Esophagus (tissue), 2 donors: ENCODE results near the gene SIGLEC7. TPM values are rescaled to one million over a fixed set of nuclear protein-coding genes. Genes with fewer than 3 reads are reported as not detected.
A peak's percentile ranks its signal among the peaks of the same experiment; 100 is the strongest.
"Not testable (repeated sequence)": the region's sequence is repeated elsewhere in the genome, so short reads cannot be mapped to it uniquely, and the experiment has no call there.

Experiments used
- H3K27ac ChIP-seq, 2 donors: one replicate each; pipeline ENCODE4 v1.5.1; 2013; ENCODE audit warnings: low read depth in 2 of 2, mild to moderate bottlenecking in 2 of 2, inconsistent platforms in 1 of 2, low read length in 1 of 2, moderate library complexity in 1 of 2
- H3K27me3 ChIP-seq, 2 donors: one replicate each; pipeline ENCODE4 v1.6.1; 2013; ENCODE audit warnings: low read length in 2 of 2, control low read depth in 1 of 2, mild to moderate bottlenecking in 1 of 2; ENCODE audit not compliant: insufficient read depth in 2 of 2, control insufficient read depth in 1 of 2
- H3K36me3 ChIP-seq, 2 donors: one replicate each; pipeline ENCODE4 v1.6.1; 2013; ENCODE audit warnings: low read length in 1 of 2; ENCODE audit not compliant: control insufficient read depth in 2 of 2, insufficient read depth in 2 of 2
- H3K4me1 ChIP-seq, 2 donors: one replicate each; pipeline ENCODE4 v1.6.1; 2013; ENCODE audit warnings: low read length in 1 of 2; ENCODE audit not compliant: control insufficient read depth in 2 of 2, insufficient read depth in 2 of 2
- H3K4me3 ChIP-seq, 2 donors: one replicate each; pipeline ENCODE4 v1.5.1; 2013; ENCODE audit warnings: low read length in 2 of 2, mild to moderate bottlenecking in 2 of 2, low read depth in 1 of 2, moderate library complexity in 1 of 2
- H3K9me3 ChIP-seq, 2 donors: one replicate each; pipeline ENCODE4 v1.6.1; 2013; ENCODE audit warnings: mild to moderate bottlenecking in 2 of 2, low read depth in 1 of 2, low read length in 1 of 2, moderate library complexity in 1 of 2; ENCODE audit not compliant: control insufficient read depth in 2 of 2, insufficient read depth in 1 of 2
- WGBS, 2 donors: extraction: QIAGEN DNeasy Blood & Tissue Kit; methylation state at CpG; one replicate each; pipeline ENCODE4 v1.1.7; 2013; 5-methylcytosine and 5-hydroxymethylcytosine counted together
- polyA plus RNA-seq, 2 donors: library from polyadenylated mRNA; stranded (reverse); fragments of 200-250 nt; gene quantifications; one replicate each; pipeline ENCODE4 v1.2.3, GENCODE V29; 2013
- donor health status: healthy with polysubstance abuse.
- donor health status: Bipolar disorder and iron deficiency.

SIGLEC7 gene
- polyA plus RNA-seq, 2 donors = 0.12 to 0.18 TPM

DNA sequence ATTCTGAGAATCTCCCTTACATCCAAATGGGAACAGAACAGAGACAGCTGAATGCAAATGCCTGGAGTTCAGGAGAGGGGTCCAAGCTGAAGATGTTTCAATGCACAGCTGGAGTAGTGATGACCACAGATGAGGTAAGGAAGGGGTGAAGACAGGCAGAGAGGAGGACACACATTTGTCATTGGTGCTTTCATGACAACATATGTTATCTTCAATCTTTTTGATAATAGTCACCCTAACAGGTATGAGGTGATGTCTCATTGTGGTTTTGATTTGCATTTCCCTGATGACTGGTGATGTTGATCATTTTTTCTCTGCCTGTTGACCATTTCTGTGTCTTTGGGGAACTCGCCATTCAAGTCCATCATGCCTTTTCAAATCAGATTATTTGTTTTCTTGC is 19.2 kb downstream of the SIGLEC7 start:
- no peaks in the 10 kb centered on the region for H3K4me1 ChIP-seq
- WGBS, 2 donors = 74 to 84% methylated on average over 1 of the region's 1 CpG
- H3K27me3 ChIP-seq = no peaks in the 10 kb centered on the region
- no peak overlapping the region for H3K27ac ChIP-seq
- no peaks in the 10 kb centered on the region for H3K36me3 ChIP-seq
- no peaks in the 10 kb centered on the region for H3K9me3 ChIP-seq
- H3K4me3 ChIP-seq = no peak overlapping the region

DNA sequence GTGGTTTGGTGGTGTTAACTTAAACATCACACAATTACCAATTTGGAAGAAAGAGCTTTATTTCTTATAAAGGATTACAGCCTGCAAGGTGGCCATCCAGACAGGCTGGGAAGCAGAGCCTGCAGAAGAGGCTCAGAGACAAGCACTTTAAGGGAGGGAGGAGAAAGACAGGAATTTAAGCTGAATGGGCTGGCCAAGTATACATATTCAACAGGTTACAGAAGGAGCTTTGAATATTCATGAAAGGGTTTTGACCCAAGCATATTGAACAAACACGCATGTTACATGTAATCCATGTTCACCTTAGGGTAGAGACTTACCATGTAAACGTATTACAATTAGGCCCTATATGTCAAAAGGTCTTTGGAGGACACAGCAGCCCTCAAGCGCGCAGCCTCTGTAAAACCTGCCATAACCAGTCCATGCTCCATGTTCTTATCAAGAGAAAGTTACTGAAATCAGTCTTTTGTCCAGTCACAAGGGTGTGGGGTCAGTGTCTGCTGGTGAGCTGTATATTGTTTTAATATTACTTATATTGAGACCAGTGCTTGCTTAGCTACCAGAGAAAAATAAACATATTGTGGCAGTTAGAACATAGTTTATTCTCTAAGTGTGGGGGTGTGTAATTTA is 19.9 kb downstream of the SIGLEC7 start:
- H3K9me3 ChIP-seq = no peaks in the 10 kb centered on the region
- no peak overlapping the region for H3K27ac ChIP-seq
- H3K4me3 ChIP-seq = no peak overlapping the region
- no peaks in the 10 kb centered on the region for H3K27me3 ChIP-seq
- no peaks in the 10 kb centered on the region for H3K4me1 ChIP-seq
- H3K36me3 ChIP-seq = no peaks in the 10 kb centered on the region
- WGBS, 2 donors = 84 to 85% methylated on average over 4 of the region's 4 CpGs

DNA sequence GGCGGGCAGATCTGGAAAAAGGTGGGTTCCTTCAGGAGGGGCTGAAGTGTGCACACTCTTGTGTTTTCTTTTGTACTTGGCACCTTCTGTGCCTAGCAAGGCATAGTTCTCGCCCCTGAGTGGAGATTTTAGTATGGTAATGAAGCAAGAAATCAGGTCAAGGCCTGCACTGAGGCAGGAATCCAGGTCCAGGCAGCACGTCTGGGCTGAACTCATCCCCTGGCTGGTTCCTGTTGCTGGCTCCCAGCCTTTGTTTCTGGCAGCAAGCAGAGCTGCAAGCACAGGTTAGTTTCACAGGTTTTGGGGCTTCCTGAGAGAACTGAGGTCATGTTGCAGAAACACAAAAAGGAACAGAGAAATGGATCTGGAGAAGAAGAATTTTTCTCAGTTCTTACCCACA is 21.2 kb downstream of the SIGLEC7 start:
- WGBS, 2 donors = 35 to 45% methylated on average over 3 of the region's 3 CpGs

DNA sequence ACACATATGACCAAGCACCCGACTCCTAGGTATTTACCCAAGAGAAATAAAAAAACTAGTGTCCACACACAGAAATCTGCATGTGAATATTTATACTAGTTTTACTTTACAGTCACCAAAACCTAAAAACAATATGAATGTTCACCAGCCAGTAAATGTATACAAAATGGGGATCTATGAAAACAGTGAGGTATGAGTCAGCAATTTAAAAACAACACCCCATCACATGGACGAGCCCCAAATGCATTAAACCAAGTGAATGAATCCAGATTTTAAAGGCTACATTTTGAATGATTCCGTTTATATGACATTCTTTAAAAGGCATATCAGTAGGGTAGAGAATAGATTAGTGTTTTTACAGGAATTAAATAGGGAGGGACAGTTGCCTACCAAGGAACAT is 22.1 kb downstream of the SIGLEC7 start:
- WGBS, 2 donors = 38 to 51% methylated on average over 3 of the region's 3 CpGs

More for the DNA sequence above, 21.2 kb downstream of the SIGLEC7 start:
- Histone ChIP-seq H3K27ac (peak overlapping the region; percentile 36 to 55), H3K4me1 (no peaks in the 10 kb centered on the region), H3K36me3 (no peaks in the 10 kb centered on the region), H3K27me3 (no peaks in the 10 kb centered on the region), H3K4me3 (no peak overlapping the region), H3K9me3 (no peaks in the 10 kb centered on the region)

DNA sequence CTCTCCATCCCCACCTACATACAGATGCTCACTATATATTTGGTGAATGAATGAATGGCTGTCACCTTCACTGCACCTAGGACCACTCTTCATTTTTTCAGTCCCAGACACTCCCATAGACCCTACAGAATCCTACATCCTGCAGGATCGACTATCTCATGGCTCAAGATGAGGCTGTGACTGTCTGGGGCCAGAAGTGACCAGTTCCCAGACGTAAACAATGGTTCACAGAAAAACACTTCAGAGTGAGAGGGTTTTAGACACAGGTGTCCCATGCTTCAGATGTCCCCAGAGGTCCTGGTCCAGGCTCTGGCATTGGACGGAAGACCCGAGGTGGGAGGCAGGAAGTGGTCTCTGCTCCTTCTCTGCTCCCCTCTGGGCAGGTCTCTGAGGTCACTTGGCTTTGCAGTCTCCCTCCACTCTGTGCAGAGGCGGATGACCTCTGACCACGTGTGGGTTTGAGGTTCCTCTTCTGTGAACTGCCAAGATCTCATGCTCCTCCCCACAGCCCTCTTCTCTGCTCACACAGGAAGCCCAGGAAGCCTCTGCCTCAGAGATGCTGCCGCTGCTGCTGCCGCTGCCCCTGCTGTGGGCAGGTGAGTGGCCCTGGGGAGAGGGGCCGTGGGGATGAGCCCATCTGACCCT is 24.9 kb downstream of the SIGLEC7 start:
- H3K36me3 ChIP-seq = no peaks in the 10 kb centered on the region
- no peak overlapping the region for H3K4me3 ChIP-seq
- WGBS, 2 donors = 56 to 61% methylated on average over 9 of the region's 9 CpGs
- H3K27ac ChIP-seq = no peak overlapping the region
- H3K4me1 ChIP-seq = peaks cover 0 to 3% of the 10 kb centered on the region in 2 donors
- no peaks in the 10 kb centered on the region for H3K27me3 ChIP-seq
- no peaks in the 10 kb centered on the region for H3K9me3 ChIP-seq

More for the DNA sequence above, 22.1 kb downstream of the SIGLEC7 start:
- no peak overlapping the region for H3K4me3 ChIP-seq
- no peaks in the 10 kb centered on the region for H3K9me3 ChIP-seq
- H3K36me3 ChIP-seq = no peaks in the 10 kb centered on the region
- H3K27ac ChIP-seq = no peak overlapping the region
- no peaks in the 10 kb centered on the region for H3K27me3 ChIP-seq
- H3K4me1 ChIP-seq = peaks cover 0 to 3% of the 10 kb centered on the region in 2 donors

DNA sequence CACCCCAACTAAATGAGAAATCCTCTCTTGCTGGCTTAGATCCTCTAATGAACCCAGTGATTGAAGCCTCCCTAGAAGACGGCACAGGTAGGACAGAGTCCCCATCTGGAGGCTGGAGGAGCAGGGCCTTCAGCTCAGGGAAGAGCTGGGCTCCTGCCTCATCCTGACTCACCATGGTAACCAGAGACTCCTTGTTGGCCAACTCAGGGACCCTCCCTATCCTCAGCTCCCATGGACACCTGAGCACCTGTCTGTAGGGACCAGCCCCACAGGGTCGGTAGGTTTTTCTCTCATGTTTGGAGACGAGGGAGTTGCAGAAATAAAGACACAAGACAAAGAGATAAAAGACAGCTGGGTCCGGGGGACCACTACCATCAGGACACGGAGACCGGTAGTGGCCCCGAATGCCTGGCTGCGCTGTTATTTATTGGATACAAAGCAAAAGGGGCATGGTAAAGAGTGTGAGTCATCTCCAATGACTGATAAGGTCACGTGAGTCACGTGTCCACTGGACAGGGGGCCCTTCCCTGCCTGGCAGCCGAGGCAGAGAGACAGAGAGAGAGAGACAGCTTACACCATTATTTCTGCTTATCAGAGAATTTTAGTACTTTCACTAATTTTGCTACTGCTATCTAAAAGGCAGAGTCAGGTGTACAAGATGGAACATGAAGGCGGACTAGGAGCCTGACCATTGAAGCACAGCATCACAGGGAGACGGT is 26.6 kb downstream of the SIGLEC7 start:
- 62 to 63% methylated on average over 13 of the region's 13 CpGs for WGBS, 2 donors
- Histone ChIP-seq H3K4me3 (no peak overlapping the region), H3K27ac (no peak overlapping the region), H3K36me3 (no peaks in the 10 kb centered on the region), H3K4me1 (peaks cover 0 to 3% of the 10 kb centered on the region in 2 donors), H3K27me3 (no peaks in the 10 kb centered on the region), H3K9me3 (no peaks in the 10 kb centered on the region)

DNA sequence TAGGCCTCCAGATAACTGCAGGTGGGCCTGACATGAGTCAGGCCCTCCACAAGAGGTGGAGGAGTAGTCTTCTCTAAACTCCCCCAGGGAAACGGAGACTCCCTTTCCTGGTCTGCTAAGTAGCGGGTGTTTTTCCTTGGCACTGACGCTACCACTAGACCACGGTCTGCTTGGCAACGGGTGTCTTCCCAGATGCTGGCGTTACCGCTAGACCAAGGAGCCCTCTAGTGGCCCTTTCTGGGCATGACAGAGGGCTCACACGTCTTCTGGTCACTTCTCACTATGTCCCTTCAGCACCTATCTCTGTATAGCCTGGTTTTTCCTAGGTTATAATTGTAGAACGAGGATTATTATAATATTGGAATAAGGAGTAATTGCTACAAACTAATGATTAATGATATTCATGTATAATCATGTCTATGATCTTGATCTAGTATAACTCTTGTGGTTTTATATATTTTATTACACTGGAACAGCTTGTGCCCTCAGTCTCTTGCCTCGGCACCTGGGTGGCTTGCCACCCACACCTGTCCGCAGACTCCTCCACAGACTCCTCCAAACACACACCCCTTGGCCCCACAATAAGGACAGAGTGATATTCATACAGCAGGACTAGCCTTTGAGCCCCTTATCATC is 27.3 kb downstream of the SIGLEC7 start:
- H3K27ac ChIP-seq, H3K9me3 ChIP-seq, H3K4me1 ChIP-seq, H3K4me3 ChIP-seq, H3K27me3 ChIP-seq, H3K36me3 ChIP-seq: not testable (repeated sequence)
- WGBS, 2 donors = 6 to 7% methylated on average over 11 of the region's 11 CpGs

DNA sequence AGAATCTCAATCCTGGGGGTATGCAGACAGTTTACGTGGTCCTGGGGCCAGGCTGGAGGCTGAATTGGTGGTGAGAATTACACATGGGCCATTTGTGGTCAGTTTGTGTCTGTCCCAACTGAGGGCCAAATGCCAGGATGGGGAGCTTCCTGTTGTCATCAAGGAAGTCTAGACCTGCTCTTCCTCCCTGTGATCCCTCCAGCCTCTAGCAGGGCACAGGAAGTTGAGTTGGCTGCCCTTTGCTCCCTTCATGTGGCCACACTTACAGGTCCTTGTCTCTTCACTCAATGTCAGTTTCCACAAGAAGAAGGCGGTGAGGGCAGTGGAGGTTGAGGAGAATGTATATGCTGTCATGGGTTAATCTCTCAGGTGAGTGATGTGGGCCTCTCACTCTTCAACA is 30.1 kb downstream of the SIGLEC7 start:
- Histone ChIP-seq H3K27ac (no peak overlapping the region), H3K4me1 (peaks cover 0 to 3% of the 10 kb centered on the region in 2 donors), H3K9me3 (no peaks in the 10 kb centered on the region), H3K4me3 (no peak overlapping the region), H3K36me3 (no peaks in the 10 kb centered on the region), H3K27me3 (no peaks in the 10 kb centered on the region)
- WGBS, 2 donors = 85 to 91% methylated on average over 2 of the region's 2 CpGs

DNA sequence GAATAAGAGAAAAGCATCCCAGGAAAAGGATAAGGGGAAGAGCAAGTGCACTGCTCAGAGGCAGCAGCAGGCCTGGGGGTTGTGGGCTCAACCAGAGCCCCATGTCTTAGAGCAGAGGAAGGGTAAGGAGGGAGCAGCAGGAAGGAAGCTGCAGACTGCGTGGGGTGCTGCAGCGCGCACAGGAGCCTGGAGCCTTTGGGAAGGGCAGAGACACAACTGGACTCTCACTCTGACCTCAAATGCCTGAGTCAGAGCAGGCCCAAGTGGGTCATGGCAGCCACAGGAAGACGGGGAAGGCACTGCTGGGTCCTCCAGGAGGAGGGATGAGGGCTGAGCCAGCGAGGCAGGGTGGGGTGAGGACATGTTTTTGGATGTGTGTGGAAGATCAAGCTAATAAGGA is 31.6 kb downstream of the SIGLEC7 start:
- no peaks in the 10 kb centered on the region for H3K4me1 ChIP-seq

More for the DNA sequence above, 31.6 kb downstream of the SIGLEC7 start:
- H3K4me3 ChIP-seq = no peak overlapping the region
- no peaks in the 10 kb centered on the region for H3K36me3 ChIP-seq
- H3K27ac ChIP-seq = no peak overlapping the region
- H3K27me3 ChIP-seq = no peaks in the 10 kb centered on the region
- 57 to 63% methylated on average over 5 of the region's 5 CpGs for WGBS, 2 donors
- H3K9me3 ChIP-seq = no peaks in the 10 kb centered on the region
